ACC112 (cell line): ENCODE measurements around the gene ST3GAL5.
A peak's percentile ranks its signal among the peaks of the same experiment; 100 is the strongest.
"Not testable (repeated sequence)": the region's sequence is repeated elsewhere in the genome, so short reads cannot be mapped to it uniquely, and the experiment has no call there.

Experiments used
- H2AFZ ChIP-seq: fragments of 200-600 bp; sonication (generic); one replicate; pipeline ENCODE4 v1.6.0; 2017; ENCODE audit warnings: antibody characterized with exemption, low read length; ENCODE audit not compliant: unreplicated experiment
- H3K27ac ChIP-seq: fragments of 200-600 bp; sonication (generic); 2 replicates; pipeline ENCODE4 v1.5.1; 2014; ENCODE audit warnings: low read depth, mild to moderate bottlenecking, antibody characterized with exemption, low read length, moderate library complexity
- H3K27me3 ChIP-seq: fragments of 200-600 bp; sonication (generic); 2 replicates; pipeline ENCODE4 v1.6.1; 2014; ENCODE audit warnings: mild to moderate bottlenecking, antibody characterized with exemption, low read length, moderate library complexity, mixed read lengths; ENCODE audit not compliant: insufficient read depth
- H3K36me3 ChIP-seq: fragments of 200-600 bp; sonication (generic); 2 replicates; pipeline ENCODE4 v1.6.1; 2016; ENCODE audit warnings: mild to moderate bottlenecking, antibody characterized with exemption, low read length, moderate library complexity, mixed read lengths; ENCODE audit not compliant: insufficient read depth
- H3K4me1 ChIP-seq: fragments of 200-600 bp; sonication (generic); one replicate; pipeline ENCODE4 v1.6.1; 2016; ENCODE audit warnings: low read length, mixed read lengths; ENCODE audit not compliant: insufficient read depth, unreplicated experiment, control insufficient read depth
- H3K4me3 ChIP-seq: fragments of 200-600 bp; sonication (generic); 2 replicates; pipeline ENCODE4 v1.5.1; 2014; ENCODE audit warnings: mild to moderate bottlenecking, low read depth, low read length
- H3K79me2 ChIP-seq: fragments of 200-600 bp; sonication (generic); one replicate; pipeline ENCODE4 v1.6.0; 2016; ENCODE audit warnings: low read length; ENCODE audit not compliant: control insufficient read depth, unreplicated experiment, insufficient read depth

The ST3GAL5 gene

GRCh38 chr2:85888684-85889626 is at the start of gene ST3GAL5:
Gene ST3GAL5, minus strand, starts transcription at chr2:85888990. Its CDS starts 85 bp downstream, at chr2:85888905.
- Histone ChIP-seq H3K79me2 (no peaks in the 10 kb centered on the region), H3K36me3 (no peaks in the 10 kb centered on the region), H2AFZ (peak within 1 kb of the TSS; percentile 90), H3K27ac (peak within 1 kb of the TSS; percentile 36; the same call in 1 of the 2 replicates), H3K4me1 (peaks cover 35% of the 10 kb centered on the region), H3K4me3 (peak within 1 kb of the TSS; percentile 90), H3K27me3 (no peaks in the 10 kb centered on the region)

- H3K4me3 ChIP-seq: no peak overlapping the region
These were observed 49.7 kb upstream of the ST3GAL5 start for GRCh38 chr2:85938456-85938855.

GRCh38 chr2:85937069-85937439 is 48.3 kb upstream of the ST3GAL5 start:
- no peak overlapping the region for H3K4me3 ChIP-seq
- no peak overlapping the region for H3K27ac ChIP-seq
- H3K27me3 ChIP-seq: no peaks in the 10 kb centered on the region
- no peaks in the 10 kb centered on the region for H3K79me2 ChIP-seq
- no peak overlapping the region for H2AFZ ChIP-seq
- peaks cover 34% of the 10 kb centered on the region for H3K4me1 ChIP-seq
- H3K36me3 ChIP-seq: no peaks in the 10 kb centered on the region

More at GRCh38 chr2:85938456-85938855, 49.7 kb upstream of the ST3GAL5 start:
- Histone ChIP-seq H3K4me1 (peaks cover 34% of the 10 kb centered on the region), H3K36me3 (no peaks in the 10 kb centered on the region), H3K27ac (no peak overlapping the region), H3K27me3 (no peaks in the 10 kb centered on the region), H2AFZ (no peak overlapping the region), H3K79me2 (no peaks in the 10 kb centered on the region)

- no peak overlapping the region for H3K27ac ChIP-seq
- no peaks in the 10 kb centered on the region for H3K27me3 ChIP-seq
- H2AFZ ChIP-seq: no peak overlapping the region
- no peaks in the 10 kb centered on the region for H3K79me2 ChIP-seq
- no peak overlapping the region for H3K4me3 ChIP-seq
- H3K36me3 ChIP-seq: no peaks in the 10 kb centered on the region
- H3K4me1 ChIP-seq: peaks cover 34% of the 10 kb centered on the region
These were observed 47.8 kb upstream of the ST3GAL5 start for GRCh38 chr2:85936421-85937068.

- peaks cover 34% of the 10 kb centered on the region for H3K4me1 ChIP-seq
- peak overlapping the region; percentile 34 for H3K27ac ChIP-seq
- H3K4me3 ChIP-seq: no peak overlapping the region
- H3K36me3 ChIP-seq: no peaks in the 10 kb centered on the region
- no peaks in the 10 kb centered on the region for H3K27me3 ChIP-seq
- H2AFZ ChIP-seq: no peak overlapping the region
- no peaks in the 10 kb centered on the region for H3K79me2 ChIP-seq
These were observed 47.0 kb upstream of the ST3GAL5 start for GRCh38 chr2:85935746-85936208.

- Histone ChIP-seq H2AFZ (no peak overlapping the region), H3K79me2 (no peaks in the 10 kb centered on the region), H3K27ac (peak overlapping the region; percentile 34), H3K27me3 (no peaks in the 10 kb centered on the region), H3K4me1 (peaks cover 34% of the 10 kb centered on the region), H3K4me3 (no peak overlapping the region), H3K36me3 (no peaks in the 10 kb centered on the region)
These were observed 46.5 kb upstream of the ST3GAL5 start for GRCh38 chr2:85935170-85935745.

- Histone ChIP-seq H3K4me1 (peaks cover 34% of the 10 kb centered on the region), H3K27me3 (no peaks in the 10 kb centered on the region), H3K27ac (peak overlapping the region; percentile 75), H3K79me2 (no peaks in the 10 kb centered on the region), H3K36me3 (no peaks in the 10 kb centered on the region), H2AFZ (no peak overlapping the region), H3K4me3 (no peak overlapping the region)
These were observed 45.2 kb upstream of the ST3GAL5 start for GRCh38 chr2:85933753-85934594.

- H3K27ac ChIP-seq, H3K79me2 ChIP-seq, H3K27me3 ChIP-seq, H3K36me3 ChIP-seq, H2AFZ ChIP-seq, H3K4me3 ChIP-seq: not testable (repeated sequence)
- peaks cover 22% of the 10 kb centered on the region for H3K4me1 ChIP-seq
These were observed 42.4 kb upstream of the ST3GAL5 start for GRCh38 chr2:85931151-85931550.

GRCh38 chr2:85930129-85931124 is 41.6 kb upstream of the ST3GAL5 start:
- Histone ChIP-seq H3K36me3 (no peaks in the 10 kb centered on the region), H3K4me3 (no peak overlapping the region), H3K27ac (no peak overlapping the region), H3K4me1 (peaks cover 15% of the 10 kb centered on the region), H3K27me3 (no peaks in the 10 kb centered on the region), H2AFZ (no peak overlapping the region), H3K79me2 (no peaks in the 10 kb centered on the region)
